Cardiac muscle cell (in vitro differentiated cells and primary cell): ENCODE results near the gene LRMDA. TPM values are rescaled to one million over a fixed set of nuclear protein-coding genes. Genes with fewer than 3 reads are reported as not detected.

Experiments
- DNase-seq, 2 donors: peaks; one replicate each; pipeline versions ENCODE4 v3.0.0 to v3.0.0-alpha.2; 2010 to 2017; ENCODE audit warnings: low read depth in 1 of 2, low spot score in 1 of 2
- H3K27ac ChIP-seq: fragments of 200-600 bp; sonication (generic); 2 replicates; pipeline ENCODE4 v1.5.1; 2016
- H3K27me3 ChIP-seq: fragments of 200-600 bp; sonication (generic); 2 replicates; pipeline ENCODE4 v1.6.0; 2016; ENCODE audit warnings: control low read depth
- H3K36me3 ChIP-seq: fragments of 200-600 bp; sonication (generic); 2 replicates; pipeline ENCODE4 v1.5.1; 2016; ENCODE audit warnings: control low read depth
- H3K4me1 ChIP-seq: fragments of 200-600 bp; sonication (generic); 2 replicates; pipeline ENCODE4 v1.8.1; 2017; ENCODE audit warnings: low read depth, mild to moderate bottlenecking, mixed run types
- H3K4me3 ChIP-seq: fragments of 200-600 bp; sonication (generic); 2 replicates; pipeline ENCODE4 v1.5.1; 2016; ENCODE audit warnings: mild to moderate bottlenecking
- H3K9me3 ChIP-seq: fragments of 200-600 bp; sonication (generic); 2 replicates; pipeline ENCODE4 v1.5.1; 2017; ENCODE audit warnings: low read depth, mild to moderate bottlenecking, control low read depth
- CTCF ChIP-seq: IDR thresholded peaks from 2 replicates; pipeline ENCODE4 v1.5.1; 2012; ENCODE audit warnings: low read depth, mild to moderate bottlenecking, low read length
- polyA plus RNA-seq: library from polyadenylated mRNA; unstranded; fragments of >200 nt; fragmentation: Nextera tagmentation; extraction: Ambion mirVana; gene quantifications from 2 replicates; pipeline ENCODE4 v1.2.1, GENCODE V29; 2016
- total RNA-seq: library from RNA; depleted of rRNA; stranded (reverse); fragments of >200 nt; gene quantifications from 2 replicates; pipeline ENCODE4 v1.2.3, GENCODE V29; 2016

Gene LRMDA
- total and polyA plus RNA-seq, 2 experiments from 2014 or later: 6.2 to 11.7 TPM

- Histone ChIP-seq H3K27me3 (no peaks in the 10 kb centered on the region), H3K4me1 (no peaks in the 10 kb centered on the region), H3K36me3 (no peaks in the 10 kb centered on the region), H3K4me3 (no peak overlapping the region), H3K9me3 (no peaks in the 10 kb centered on the region), H3K27ac (no peak overlapping the region)
- no peak for TF ChIP-seq CTCF
- DNase-seq: no peak
These were observed 292.0 kb downstream of the LRMDA start for GRCh38 chr10:75723319-75723980.

GRCh38 chr10:75724047-75724446, 292.6 kb downstream of the LRMDA start:
- Histone ChIP-seq H3K9me3 (no peaks in the 10 kb centered on the region), H3K27me3 (no peaks in the 10 kb centered on the region), H3K36me3 (no peaks in the 10 kb centered on the region), H3K4me1 (no peaks in the 10 kb centered on the region), H3K4me3 (no peak overlapping the region), H3K27ac (no peak overlapping the region)
- DNase-seq: no peak
- no peak for TF ChIP-seq CTCF

GRCh38 chr10:75726522-75727483, 295.4 kb downstream of the LRMDA start:
- no peak for TF ChIP-seq CTCF
- H3K27me3 ChIP-seq: no peaks in the 10 kb centered on the region
- no peak overlapping the region for H3K4me3 ChIP-seq
- no peaks in the 10 kb centered on the region for H3K9me3 ChIP-seq
- no peaks in the 10 kb centered on the region for H3K36me3 ChIP-seq
- DNase-seq: no peak
- no peaks in the 10 kb centered on the region for H3K4me1 ChIP-seq
- no peak overlapping the region for H3K27ac ChIP-seq

- Histone ChIP-seq H3K4me1 (peaks cover 11% of the 10 kb centered on the region), H3K36me3 (no peaks in the 10 kb centered on the region), H3K27ac (no peak overlapping the region), H3K9me3 (no peaks in the 10 kb centered on the region), H3K4me3 (no peak overlapping the region), H3K27me3 (no peaks in the 10 kb centered on the region)
- DNase-seq: no peak
- TF ChIP-seq CTCF: no peak
These were observed 299.4 kb downstream of the LRMDA start for GRCh38 chr10:75730847-75731246.

- Histone ChIP-seq H3K36me3 (no peaks in the 10 kb centered on the region), H3K27ac (no peak overlapping the region), H3K4me3 (no peak overlapping the region), H3K27me3 (no peaks in the 10 kb centered on the region), H3K9me3 (no peaks in the 10 kb centered on the region), H3K4me1 (peaks cover 11% of the 10 kb centered on the region)
- TF ChIP-seq CTCF: no peak
- DNase-seq: no peak
These were observed 301.9 kb downstream of the LRMDA start for GRCh38 chr10:75733135-75733890.
